Liver (tissue), 9 donors: ENCODE measurements around the gene IGF2R. TPM values are rescaled to one million over a fixed set of nuclear protein-coding genes. Genes with fewer than 3 reads are reported as not detected.

ENCODE experiments used
- DNase-seq: peaks from one replicate; pipeline ENCODE4 v3.0.0-alpha.2; 2017; ENCODE audit warnings: low spot score
- H3K27ac ChIP-seq, 2 donors: one replicate each; pipeline ENCODE4 v1.7.0; 2013; ENCODE audit warnings: inconsistent platforms in 2 of 2, low read length in 2 of 2, control low read depth in 1 of 2, low read depth in 1 of 2, mild to moderate bottlenecking in 1 of 2
- H3K27me3 ChIP-seq, 4 donors: one replicate each; pipeline versions ENCODE4 v1.6.1 to v1.7.0; 2013; ENCODE audit warnings: low read length in 3 of 4, inconsistent platforms in 1 of 4, mild to moderate bottlenecking in 1 of 4, moderate library complexity in 1 of 4; ENCODE audit not compliant: control insufficient read depth in 4 of 4, insufficient read depth in 4 of 4
- H3K36me3 ChIP-seq, 4 donors: one replicate each; pipeline versions ENCODE4 v1.6.1 to v1.7.0; 2013; ENCODE audit warnings: low read length in 3 of 4, mild to moderate bottlenecking in 3 of 4, low read depth in 1 of 4, moderate library complexity in 1 of 4; ENCODE audit not compliant: control insufficient read depth in 4 of 4, insufficient read depth in 3 of 4
- H3K4me1 ChIP-seq, 4 donors: one replicate each; pipeline versions ENCODE4 v1.6.1 to v1.7.0; 2013; ENCODE audit warnings: low read length in 3 of 4, mild to moderate bottlenecking in 3 of 4, moderate library complexity in 1 of 4; ENCODE audit not compliant: control insufficient read depth in 4 of 4, insufficient read depth in 4 of 4
- H3K4me3 ChIP-seq, 3 donors: one replicate each; pipeline versions ENCODE4 v1.6.1 to v1.7.0; 2013; ENCODE audit warnings: low read length in 3 of 3, control low read depth in 1 of 3, low read depth in 1 of 3, mild to moderate bottlenecking in 1 of 3
- H3K9ac ChIP-seq, 2 donors: one replicate each; pipeline ENCODE4 v1.7.0; 2013; ENCODE audit warnings: low read length in 2 of 2, mild to moderate bottlenecking in 2 of 2, moderate library complexity in 2 of 2, control low read depth in 1 of 2, low read depth in 1 of 2
- H3K9me3 ChIP-seq, 4 donors: one replicate each; pipeline versions ENCODE4 v1.6.1 to v1.7.0; 2013; ENCODE audit warnings: low read length in 3 of 4; ENCODE audit not compliant: control insufficient read depth in 4 of 4
- EGR1 ChIP-seq, 2 donors: IDR thresholded peaks; 2 replicates each; pipeline ENCODE4 v1.6.1; 2016 to 2018; ENCODE audit warnings: antibody characterized with exemption in 2 of 2, low read depth in 2 of 2
- FOXA1 ChIP-seq: IDR thresholded peaks from 2 replicates; pipeline ENCODE4 v1.6.1; 2016; ENCODE audit warnings: antibody characterized with exemption
- FOXA2 ChIP-seq: IDR thresholded peaks from 2 replicates; pipeline ENCODE4 v1.6.1; 2016; ENCODE audit warnings: antibody characterized with exemption
- GABPA ChIP-seq, 2 donors: IDR thresholded peaks in 1 of 2; conservative IDR thresholded peaks in 1 of 2; 2 replicates each; pipeline ENCODE4 v1.6.1; 2016; ENCODE audit warnings: antibody characterized with exemption in 2 of 2, mild to moderate bottlenecking in 1 of 2, moderate library complexity in 1 of 2
- HNF4A ChIP-seq, 2 donors: conservative IDR thresholded peaks; 2 replicates each; pipeline ENCODE4 v1.6.1; 2016; ENCODE audit warnings: antibody characterized with exemption in 2 of 2, mild to moderate bottlenecking in 2 of 2
- HNF4G ChIP-seq: IDR thresholded peaks from 2 replicates; pipeline ENCODE4 v1.6.1; 2016; ENCODE audit warnings: antibody characterized with exemption
- JUND ChIP-seq, 2 donors: IDR thresholded peaks; 2 replicates each; pipeline ENCODE4 v1.6.1; 2016; ENCODE audit warnings: antibody characterized with exemption in 2 of 2
- MAX ChIP-seq: IDR thresholded peaks from 2 replicates; pipeline ENCODE4 v1.6.1; 2016; ENCODE audit warnings: antibody characterized with exemption
- RAD21 ChIP-seq, 2 donors: IDR thresholded peaks; 2 replicates each; pipeline ENCODE4 v1.6.1; 2016; ENCODE audit warnings: antibody characterized with exemption in 2 of 2, mild to moderate bottlenecking in 2 of 2
- REST ChIP-seq: IDR thresholded peaks from 2 replicates; pipeline ENCODE4 v1.6.1; 2016; ENCODE audit warnings: antibody characterized with exemption, mild to moderate bottlenecking
- RXRA ChIP-seq, 2 donors: IDR thresholded peaks; 2 replicates each; pipeline ENCODE4 v1.6.1; 2017 to 2018; ENCODE audit warnings: antibody characterized with exemption in 2 of 2, mild to moderate bottlenecking in 1 of 2
- SP1 ChIP-seq: IDR thresholded peaks from 2 replicates; pipeline ENCODE4 v1.6.1; 2018; ENCODE audit warnings: antibody characterized with exemption, mild to moderate bottlenecking
- TAF1 ChIP-seq: conservative IDR thresholded peaks from 2 replicates; pipeline ENCODE4 v1.6.1; 2016; ENCODE audit warnings: antibody characterized with exemption, mild to moderate bottlenecking
- YY1 ChIP-seq: IDR thresholded peaks from 2 replicates; pipeline ENCODE4 v1.6.1; 2016; ENCODE audit warnings: antibody characterized with exemption, mild to moderate bottlenecking
- ZBTB33 ChIP-seq: IDR thresholded peaks from 2 replicates; pipeline ENCODE4 v1.6.1; 2016; ENCODE audit warnings: antibody characterized with exemption
- WGBS: extraction: QIAGEN DNeasy Blood & Tissue Kit; methylation state at CpG from one replicate; pipeline ENCODE4 v1.1.7; 2013; 5-methylcytosine and 5-hydroxymethylcytosine counted together
- polyA plus RNA-seq, 2 donors: library from polyadenylated mRNA; stranded (reverse) in 1 of 2; unstranded in 1 of 2; fragments of 200-250 nt in 1 of 2; fragments of >200 nt in 1 of 2; fragmentation: Nextera tagmentation in 1 of 2; extraction: Ambion mirVana in 1 of 2; gene quantifications; one replicate each; pipeline versions ENCODE4 v1.2.1 to v1.2.3, GENCODE V29; 2013 to 2015
- total RNA-seq, 2 donors: library from RNA; depleted of rRNA; stranded (reverse); fragments of >200 nt; gene quantifications; one replicate each; pipeline ENCODE4 v1.2.3, GENCODE V29; 2014
- TF ChIP-seq, protein P1 (sequence below): IDR thresholded peaks from 2 replicates; pipeline ENCODE4 v1.6.1; 2016; ENCODE audit warnings: antibody characterized with exemption
- TF ChIP-seq, protein P2 (sequence below): fragments of 150-350 bp; IDR thresholded peaks from 2 replicates; pipeline ENCODE4 v1.5.1; 2017; ENCODE audit warnings: improper control_type of control experiment, low read depth, low read length; ENCODE audit not compliant: missing input control
- donor health status: healthy.
- donor health status: healthy.
- donor health status: healthy.
- donor health status: healthy.
- donor health status: healthy.

The IGF2R gene
- total and polyA plus RNA-seq, 4 donors: 16.6 to 84.9 (median 45.7) TPM

GRCh38 chr6:159972506-159973268 is 3.8 kb downstream of the IGF2R start:
- TF ChIP-seq EGR1 (IDR thresholded peaks at IDR 0.05; ENCODE audit: low read depth in 2 of 2): no peak
- no peak overlapping the region for H3K27ac ChIP-seq
- WGBS: 84% methylated on average over 9 of the region's 9 CpGs

DNA sequence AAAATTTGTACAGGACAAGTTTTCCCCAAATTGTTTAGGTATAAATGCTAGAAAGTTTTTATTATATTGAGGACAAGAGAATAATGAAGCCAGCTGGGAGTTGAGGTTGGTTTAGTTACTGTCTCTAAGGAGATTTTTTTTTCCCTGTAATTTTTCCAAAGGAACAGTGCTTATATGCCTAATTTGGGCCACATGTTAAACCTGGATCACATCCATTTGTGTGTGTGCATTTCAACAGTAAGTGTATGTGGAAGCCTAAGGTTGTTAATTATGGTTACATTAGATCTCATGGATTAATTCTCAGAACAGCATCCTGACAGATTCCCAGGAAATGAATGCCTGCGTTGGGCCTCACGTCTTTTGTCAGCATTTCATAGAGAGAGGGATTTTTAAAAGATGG is 4.5 kb downstream of the IGF2R start:
- Histone ChIP-seq H3K4me1 (peaks cover 3 to 41% (median 10%) of the 10 kb centered on the region in 4 donors), H3K9ac (no peak overlapping the region), H3K4me3 (no peak overlapping the region), H3K36me3 (no peaks in the 10 kb centered on the region), H3K9me3 (no peaks in the 10 kb centered on the region), H3K27ac (peak overlapping the region in 1 of 2 donors; percentile 39), H3K27me3 (no peaks in the 10 kb centered on the region)
- WGBS: 83% methylated on average over 2 of the region's 2 CpGs
- TF ChIP-seq RXRA (IDR thresholded peaks at IDR 0.05) (no peak), SP1 (no peak), REST (no peak), EGR1 (IDR thresholded peaks at IDR 0.05; ENCODE audit: low read depth in 2 of 2) (no peak), RAD21 (IDR thresholded peaks at IDR 0.05) (no peak), HNF4G (no peak), ZBTB33 (no peak), JUND (IDR thresholded peaks at IDR 0.05) (no peak), FOXA2 (no peak), GABPA (IDR thresholded peaks at IDR 0.05 in 1 of 2, conservative IDR thresholded peaks at IDR 0.05 in 1 of 2) (no peak), FOXA1 (no peak), TAF1 (no peak), MAX (no peak), HNF4A (conservative IDR thresholded peaks at IDR 0.05) (no peak), YY1 (no peak)
- TF ChIP-seq, protein P1, sequence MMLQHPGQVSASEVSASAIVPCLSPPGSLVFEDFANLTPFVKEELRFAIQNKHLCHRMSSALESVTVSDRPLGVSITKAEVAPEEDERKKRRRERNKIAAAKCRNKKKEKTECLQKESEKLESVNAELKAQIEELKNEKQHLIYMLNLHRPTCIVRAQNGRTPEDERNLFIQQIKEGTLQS: no peak
- TF ChIP-seq, protein P2, sequence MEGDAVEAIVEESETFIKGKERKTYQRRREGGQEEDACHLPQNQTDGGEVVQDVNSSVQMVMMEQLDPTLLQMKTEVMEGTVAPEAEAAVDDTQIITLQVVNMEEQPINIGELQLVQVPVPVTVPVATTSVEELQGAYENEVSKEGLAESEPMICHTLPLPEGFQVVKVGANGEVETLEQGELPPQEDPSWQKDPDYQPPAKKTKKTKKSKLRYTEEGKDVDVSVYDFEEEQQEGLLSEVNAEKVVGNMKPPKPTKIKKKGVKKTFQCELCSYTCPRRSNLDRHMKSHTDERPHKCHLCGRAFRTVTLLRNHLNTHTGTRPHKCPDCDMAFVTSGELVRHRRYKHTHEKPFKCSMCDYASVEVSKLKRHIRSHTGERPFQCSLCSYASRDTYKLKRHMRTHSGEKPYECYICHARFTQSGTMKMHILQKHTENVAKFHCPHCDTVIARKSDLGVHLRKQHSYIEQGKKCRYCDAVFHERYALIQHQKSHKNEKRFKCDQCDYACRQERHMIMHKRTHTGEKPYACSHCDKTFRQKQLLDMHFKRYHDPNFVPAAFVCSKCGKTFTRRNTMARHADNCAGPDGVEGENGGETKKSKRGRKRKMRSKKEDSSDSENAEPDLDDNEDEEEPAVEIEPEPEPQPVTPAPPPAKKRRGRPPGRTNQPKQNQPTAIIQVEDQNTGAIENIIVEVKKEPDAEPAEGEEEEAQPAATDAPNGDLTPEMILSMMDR: no peak
- DNase-seq: no peak

More at GRCh38 chr6:159972506-159973268, 3.8 kb downstream of the IGF2R start:
- DNase-seq: no peak
- Histone ChIP-seq H3K4me3 (no peak overlapping the region), H3K36me3 (no peaks in the 10 kb centered on the region), H3K4me1 (peaks cover 3 to 37% (median 8%) of the 10 kb centered on the region in 4 donors), H3K9ac (no peak overlapping the region), H3K27me3 (no peaks in the 10 kb centered on the region), H3K9me3 (no peaks in the 10 kb centered on the region)
